GM06990 (cell line): ENCODE measurements around the gene CAB39L.

Source experiments
- DNase-seq: peaks from one replicate; pipeline ENCODE4 v3.0.0-alpha.2; 2011; ENCODE audit not compliant: insufficient read length; ENCODE audit errors: extremely low read depth
- H3K27me3 ChIP-seq: replicated peaks from 2 replicates; pipeline ENCODE4 v1.6.0; 2011; ENCODE audit warnings: low read length; ENCODE audit not compliant: control insufficient read depth, insufficient read depth
- H3K36me3 ChIP-seq: 2 replicates; pipeline ENCODE4 v1.5.1; 2011; ENCODE audit warnings: low read length; ENCODE audit not compliant: control insufficient read depth, insufficient read depth
- H3K4me3 ChIP-seq: replicated peaks from 2 replicates; pipeline ENCODE4 v1.5.1; 2011; ENCODE audit warnings: low read depth, mild to moderate bottlenecking, control low read depth, low read length
- CTCF ChIP-seq: IDR thresholded peaks from 2 replicates; pipeline ENCODE4 v1.5.1; 2011; ENCODE audit warnings: low read length, control low read depth, mild to moderate bottlenecking, inconsistent platforms; ENCODE audit not compliant: insufficient read depth, poor library complexity, severe bottlenecking

CAB39L gene

GRCh38 chr13:49456156-49456555 lies 12.3 kb upstream of the CAB39L start:
- no peak overlapping the region for H3K4me3 ChIP-seq
- H3K36me3 ChIP-seq: no peaks in the 10 kb centered on the region
- no peak for TF ChIP-seq CTCF
- no peaks in the 10 kb centered on the region for H3K27me3 ChIP-seq
- DNase-seq: no peak

GRCh38 chr13:49455007-49455398 lies 11.1 kb upstream of the CAB39L start:
- H3K36me3 ChIP-seq: no peaks in the 10 kb centered on the region
- H3K27me3 ChIP-seq: no peaks in the 10 kb centered on the region
- no peak overlapping the region for H3K4me3 ChIP-seq
- DNase-seq: no peak
- TF ChIP-seq CTCF: no peak

GRCh38 chr13:49454388-49455006 lies 10.6 kb upstream of the CAB39L start:
- Histone ChIP-seq H3K4me3 (no peak overlapping the region), H3K36me3 (no peaks in the 10 kb centered on the region), H3K27me3 (no peaks in the 10 kb centered on the region)
- DNase-seq: peak; percentile 49
- TF ChIP-seq CTCF: no peak

GRCh38 chr13:49453465-49453864 lies 9.6 kb upstream of the CAB39L start:
- DNase-seq: no peak
- no peaks in the 10 kb centered on the region for H3K27me3 ChIP-seq
- no peak overlapping the region for H3K4me3 ChIP-seq
- H3K36me3 ChIP-seq: no peaks in the 10 kb centered on the region
- TF ChIP-seq CTCF: no peak

GRCh38 chr13:49452725-49453457 lies 9.0 kb upstream of the CAB39L start:
- Histone ChIP-seq H3K4me3 (no peak overlapping the region), H3K27me3 (no peaks in the 10 kb centered on the region), H3K36me3 (no peaks in the 10 kb centered on the region)
- DNase-seq: no peak
- no peak for TF ChIP-seq CTCF
